Measurements from ENCODE around the gene MRPS23. TPM values are rescaled to one million over a fixed set of nuclear protein-coding genes. Genes with fewer than 3 reads are reported as not detected.

The MRPS23 gene
- total and polyA plus RNA-seq, 9 of the 15 experiments (the other 6 are each of a cell fraction or from before 2014, with no cell fraction given): 59.1 to 298 (median 98.8) TPM

- TF ChIP-seq SETDB1 (IDR thresholded peaks at IDR 0.05; ENCODE audit: low read length) (peak; percentile 54), GTF2E2 (tag; IDR thresholded peaks at IDR 0.05) (peak; percentile 62), HOXB6 (CRISPR knock-in tag; IDR thresholded peaks at IDR 0.05; ENCODE audit: borderline replicate concordance) (no peak), ETS1 (conservative IDR thresholded peaks at IDR 0.05; ENCODE audit: control insufficient read depth, low read depth, low read length) (peak; percentile 92; the same call in 1 of the 2 replicates), PHF21A (IDR thresholded peaks at IDR 0.05; ENCODE audit: borderline replicate concordance, low read depth) (peak; percentile 85; the same call in 1 of the 2 replicates), SUPT5H (IDR thresholded peaks at IDR 0.05) (peak; percentile 91), POU5F1 (IDR thresholded peaks at IDR 0.05; ENCODE audit: borderline replicate concordance, low read depth, low read length, partially characterized antibody) (peak; percentile 33), C11orf30 (IDR thresholded peaks at IDR 0.05; ENCODE audit: low read depth) (peak; percentile 97), ZNF431 (CRISPR knock-in tag; IDR thresholded peaks at IDR 0.05) (peak; percentile 76), MED1 (CRISPR knock-in tag; IDR thresholded peaks at IDR 0.05; ENCODE audit: borderline replicate concordance) (no peak), KDM4B (IDR thresholded peaks at IDR 0.05; ENCODE audit: borderline replicate concordance in 2 of 2, low read depth in 1 of 2) (peak in 1 of 2 experiments; percentile 95; a peak in 2 of 4 replicates), CTBP1 (IDR thresholded peaks at IDR 0.05; ENCODE audit: borderline replicate concordance) (peak; percentile 94), PML (IDR thresholded peaks at IDR 0.05; ENCODE audit: low read length) (peak; percentile 76), KAT7 (CRISPR knock-in tag; IDR thresholded peaks at IDR 0.05; ENCODE audit: borderline replicate concordance) (peak; percentile 96; the same call in 1 of the 2 replicates)
- TF ChIP-seq, protein P1, sequence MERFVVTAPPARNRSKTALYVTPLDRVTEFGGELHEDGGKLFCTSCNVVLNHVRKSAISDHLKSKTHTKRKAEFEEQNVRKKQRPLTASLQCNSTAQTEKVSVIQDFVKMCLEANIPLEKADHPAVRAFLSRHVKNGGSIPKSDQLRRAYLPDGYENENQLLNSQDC (CRISPR knock-in tag; IDR thresholded peaks at IDR 0.05): no peak
- TF ChIP-seq, protein P2, sequence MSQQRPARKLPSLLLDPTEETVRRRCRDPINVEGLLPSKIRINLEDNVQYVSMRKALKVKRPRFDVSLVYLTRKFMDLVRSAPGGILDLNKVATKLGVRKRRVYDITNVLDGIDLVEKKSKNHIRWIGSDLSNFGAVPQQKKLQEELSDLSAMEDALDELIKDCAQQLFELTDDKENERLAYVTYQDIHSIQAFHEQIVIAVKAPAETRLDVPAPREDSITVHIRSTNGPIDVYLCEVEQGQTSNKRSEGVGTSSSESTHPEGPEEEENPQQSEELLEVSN (IDR thresholded peaks at IDR 0.05; ENCODE audit: borderline replicate concordance in 1 of 2, extremely low read depth in 1 of 2, insufficient read depth in 1 of 2, insufficient read length in 1 of 2, low read depth in 1 of 2, low read length in 1 of 2, poor library complexity in 1 of 2, severe bottlenecking in 1 of 2): peak; percentile 32 to 62
- TF ChIP-seq, protein P3, sequence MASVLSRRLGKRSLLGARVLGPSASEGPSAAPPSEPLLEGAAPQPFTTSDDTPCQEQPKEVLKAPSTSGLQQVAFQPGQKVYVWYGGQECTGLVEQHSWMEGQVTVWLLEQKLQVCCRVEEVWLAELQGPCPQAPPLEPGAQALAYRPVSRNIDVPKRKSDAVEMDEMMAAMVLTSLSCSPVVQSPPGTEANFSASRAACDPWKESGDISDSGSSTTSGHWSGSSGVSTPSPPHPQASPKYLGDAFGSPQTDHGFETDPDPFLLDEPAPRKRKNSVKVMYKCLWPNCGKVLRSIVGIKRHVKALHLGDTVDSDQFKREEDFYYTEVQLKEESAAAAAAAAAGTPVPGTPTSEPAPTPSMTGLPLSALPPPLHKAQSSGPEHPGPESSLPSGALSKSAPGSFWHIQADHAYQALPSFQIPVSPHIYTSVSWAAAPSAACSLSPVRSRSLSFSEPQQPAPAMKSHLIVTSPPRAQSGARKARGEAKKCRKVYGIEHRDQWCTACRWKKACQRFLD (CRISPR knock-in tag; IDR thresholded peaks at IDR 0.05): peak; percentile 79; the same call in 1 of the 2 replicates
These were observed at the start of gene MRPS23 (continued) for GRCh38 chr17:57849874-57850754.

Data from K562 (cell line).